ENCODE data around the gene LARGE1.

The LARGE1 gene

GRCh38 chr22:33656808-33657628, 263.3 kb downstream of the LARGE1 start:
- no peak for DNase-seq

- no peak for DNase-seq
Measured at GRCh38 chr22:33654173-33654895, 265.9 kb downstream of the LARGE1 start.

GRCh38 chr22:33653532-33654063, 266.7 kb downstream of the LARGE1 start:
- DNase-seq: no peak

GRCh38 chr22:33652615-33653014, 267.7 kb downstream of the LARGE1 start:
- DNase-seq: no peak

GRCh38 chr22:33650244-33650643, 270.0 kb downstream of the LARGE1 start:
- DNase-seq: no peak

GRCh38 chr22:33648478-33648877, 271.8 kb downstream of the LARGE1 start:
- no peak for DNase-seq

- DNase-seq: no peak
Measured at GRCh38 chr22:33640900-33641299, 279.4 kb downstream of the LARGE1 start.

GRCh38 chr22:33639588-33640254, 280.6 kb downstream of the LARGE1 start:
- DNase-seq: no peak

- no peak for DNase-seq
Measured at GRCh38 chr22:33635766-33636165, 284.5 kb downstream of the LARGE1 start.

- DNase-seq: no peak
Measured at GRCh38 chr22:33631777-33632176, 288.5 kb downstream of the LARGE1 start.

GRCh38 chr22:33625959-33626358, 294.3 kb downstream of the LARGE1 start:
- no peak for DNase-seq

- DNase-seq: no peak
Measured at GRCh38 chr22:33620085-33620484, 300.2 kb downstream of the LARGE1 start.

GRCh38 chr22:33606504-33606903, 313.8 kb downstream of the LARGE1 start:
- DNase-seq: no peak

- no peak for DNase-seq
Measured at GRCh38 chr22:33605666-33606065, 314.6 kb downstream of the LARGE1 start.

GRCh38 chr22:33605221-33605620, 315.1 kb downstream of the LARGE1 start:
- no peak for DNase-seq

GRCh38 chr22:33601062-33601461, 319.2 kb downstream of the LARGE1 start:
- DNase-seq: no peak

- no peak for DNase-seq
Measured at GRCh38 chr22:33600595-33600994, 319.7 kb downstream of the LARGE1 start.

GRCh38 chr22:33600113-33600512, 320.2 kb downstream of the LARGE1 start:
- DNase-seq: no peak

GRCh38 chr22:33599596-33599995, 320.7 kb downstream of the LARGE1 start:
- no peak for DNase-seq

- DNase-seq: no peak
Measured at GRCh38 chr22:33598821-33599220, 321.5 kb downstream of the LARGE1 start.

- DNase-seq: no peak
Measured at GRCh38 chr22:33597274-33597985, 322.8 kb downstream of the LARGE1 start.

- no peak for DNase-seq
Measured at GRCh38 chr22:33593818-33594217, 326.5 kb downstream of the LARGE1 start.

GRCh38 chr22:33591946-33592345, 328.3 kb downstream of the LARGE1 start:
- DNase-seq: no peak
